GM23338 (cell line): Measurements from ENCODE around the gene RYR2. TPM values are rescaled to one million over a fixed set of nuclear protein-coding genes. Genes with fewer than 3 reads are reported as not detected.

ENCODE experiments used
- ETS1 ChIP-seq: IDR thresholded peaks from 2 replicates; pipeline ENCODE4 v1.6.1; 2016; ENCODE audit warnings: antibody characterized with exemption
- EZH2 ChIP-seq: fragments of 200-600 bp; sonication (generic); IDR thresholded peaks from one replicate; pipeline ENCODE4 v1.8.0; 2017; ENCODE audit warnings: antibody characterized with exemption, mild to moderate bottlenecking, low read depth; ENCODE audit not compliant: unreplicated experiment
- EZH2phosphoT487 ChIP-seq: fragments of 200-600 bp; sonication (generic); IDR thresholded peaks from one replicate; pipeline ENCODE4 v1.8.1; 2018; ENCODE audit warnings: antibody characterized with exemption; ENCODE audit not compliant: unreplicated experiment
- JUNB ChIP-seq: IDR thresholded peaks from one replicate; pipeline ENCODE4 v1.6.1; 2016; ENCODE audit warnings: antibody characterized with exemption; ENCODE audit not compliant: unreplicated experiment
- NANOG ChIP-seq: IDR thresholded peaks from 2 replicates; pipeline ENCODE4 v1.6.1; 2016; ENCODE audit warnings: antibody characterized with exemption, borderline replicate concordance
- POLR2AphosphoS5 ChIP-seq: IDR thresholded peaks from 2 replicates; pipeline ENCODE4 v1.6.1; 2016; ENCODE audit warnings: antibody characterized with exemption, low read depth
- REST ChIP-seq: IDR thresholded peaks from one replicate; pipeline ENCODE4 v1.6.1; 2018; ENCODE audit warnings: antibody characterized with exemption; ENCODE audit not compliant: unreplicated experiment
- ZNF114 ChIP-seq: fragments of 250-450 bp; sonication (Bioruptor Pico); IDR thresholded peaks from 2 replicates; pipeline ENCODE4 v1.5.0; 2020; ENCODE audit warnings: mild to moderate bottlenecking, moderate library complexity
- ZNF331 ChIP-seq: fragments of 250-450 bp; sonication (Bioruptor Pico); IDR thresholded peaks from 2 replicates; pipeline ENCODE4 v1.5.0; 2020; ENCODE audit warnings: low read depth, mild to moderate bottlenecking, moderate library complexity
- ZNF462 ChIP-seq: fragments of 250-450 bp; sonication (Bioruptor Pico); IDR thresholded peaks from 2 replicates; pipeline ENCODE4 v1.5.0; 2020; ENCODE audit warnings: mild to moderate bottlenecking, moderate library complexity
- polyA plus RNA-seq: library from polyadenylated mRNA; unstranded; fragments of >200 nt; fragmentation: Nextera tagmentation; extraction: Ambion mirVana; gene quantifications from 2 replicates; pipeline ENCODE4 v1.2.1, GENCODE V29; 2016
- total RNA-seq: library from RNA; depleted of rRNA; stranded (reverse); fragments of >200 nt; shearing (Covaris generic); gene quantifications from 2 replicates; pipeline ENCODE4 v1.2.3, GENCODE V29; 2014

The RYR2 gene
- total and polyA plus RNA-seq, 2 experiments from 2014 or later, result 8.9 to 10.0 TPM

GRCh38 chr1:237104096-237104495, 62.1 kb downstream of the RYR2 start (continued):
- no peak for TF ChIP-seq ZNF462 (CRISPR knock-in tag)
- no peak for TF ChIP-seq ZNF114 (CRISPR knock-in tag)
- no peak for TF ChIP-seq EZH2phosphoT487
- no peak for TF ChIP-seq NANOG
- TF ChIP-seq POLR2AphosphoS5, result no peak
- TF ChIP-seq ETS1, result no peak
- no peak for TF ChIP-seq ZNF331 (CRISPR knock-in tag)
- TF ChIP-seq JUNB, result no peak
- TF ChIP-seq REST, result no peak
- TF ChIP-seq EZH2, result no peak
